ENCODE data around the gene TRNAU1AP. TPM values are rescaled to one million over a fixed set of nuclear protein-coding genes. Genes with fewer than 3 reads are reported as not detected.
"Not testable (repeated sequence)": the region's sequence is repeated elsewhere in the genome, so short reads cannot be mapped to it uniquely, and the experiment has no call there.

Gene TRNAU1AP
- total RNA-seq, 1 donor from 2014 or later, result 36.1 TPM

DNA sequence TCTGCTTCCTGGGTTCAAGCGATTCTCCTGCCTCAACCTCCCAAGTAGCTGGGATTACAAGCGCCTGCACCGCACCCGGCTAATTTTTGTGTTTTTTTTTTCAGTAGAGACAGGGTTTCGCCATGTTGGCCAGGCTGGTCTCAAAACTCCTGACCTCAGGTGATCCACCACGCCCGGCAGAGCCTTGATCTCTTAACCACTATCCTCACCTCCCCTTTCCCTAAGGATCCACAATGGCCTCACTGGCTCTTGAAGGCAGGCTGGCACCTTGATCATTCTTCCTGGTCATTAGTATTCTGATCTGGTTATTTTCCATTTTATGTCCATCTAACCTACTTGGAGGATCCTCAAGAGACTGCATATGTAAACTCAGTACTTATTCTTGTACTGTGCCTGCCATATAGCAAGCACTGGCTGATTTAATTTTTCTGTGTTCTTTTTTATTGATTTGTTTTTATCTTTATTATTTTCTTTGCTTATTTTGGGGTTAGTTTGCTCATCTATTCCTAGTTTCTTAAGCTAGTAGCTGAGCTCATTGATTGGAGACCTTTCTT is 40.8 kb upstream of the TRNAU1AP start:
- H3K27ac Mint-ChIP-seq (ENCODE audit: unreplicated experiment), result no peak overlapping the region
- peaks cover 47% of the 10 kb centered on the region for H3K4me1 Mint-ChIP-seq
- peak overlapping the region; percentile 98 for H3K4me3 Mint-ChIP-seq
- peaks cover 49% of the 10 kb centered on the region for H3K36me3 Mint-ChIP-seq (ENCODE audit: low read depth)
- TF ChIP-seq, protein P1, sequence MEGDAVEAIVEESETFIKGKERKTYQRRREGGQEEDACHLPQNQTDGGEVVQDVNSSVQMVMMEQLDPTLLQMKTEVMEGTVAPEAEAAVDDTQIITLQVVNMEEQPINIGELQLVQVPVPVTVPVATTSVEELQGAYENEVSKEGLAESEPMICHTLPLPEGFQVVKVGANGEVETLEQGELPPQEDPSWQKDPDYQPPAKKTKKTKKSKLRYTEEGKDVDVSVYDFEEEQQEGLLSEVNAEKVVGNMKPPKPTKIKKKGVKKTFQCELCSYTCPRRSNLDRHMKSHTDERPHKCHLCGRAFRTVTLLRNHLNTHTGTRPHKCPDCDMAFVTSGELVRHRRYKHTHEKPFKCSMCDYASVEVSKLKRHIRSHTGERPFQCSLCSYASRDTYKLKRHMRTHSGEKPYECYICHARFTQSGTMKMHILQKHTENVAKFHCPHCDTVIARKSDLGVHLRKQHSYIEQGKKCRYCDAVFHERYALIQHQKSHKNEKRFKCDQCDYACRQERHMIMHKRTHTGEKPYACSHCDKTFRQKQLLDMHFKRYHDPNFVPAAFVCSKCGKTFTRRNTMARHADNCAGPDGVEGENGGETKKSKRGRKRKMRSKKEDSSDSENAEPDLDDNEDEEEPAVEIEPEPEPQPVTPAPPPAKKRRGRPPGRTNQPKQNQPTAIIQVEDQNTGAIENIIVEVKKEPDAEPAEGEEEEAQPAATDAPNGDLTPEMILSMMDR (conservative IDR thresholded peaks at IDR 0.05), result no peak
- H3K27me3 Mint-ChIP-seq (ENCODE audit: low read depth), result peaks cover 46% of the 10 kb centered on the region
- H3K9me3 Mint-ChIP-seq, result peaks cover 2% of the 10 kb centered on the region
- DNase-seq (ENCODE audit: low read depth, low spot score), result no peak

DNA sequence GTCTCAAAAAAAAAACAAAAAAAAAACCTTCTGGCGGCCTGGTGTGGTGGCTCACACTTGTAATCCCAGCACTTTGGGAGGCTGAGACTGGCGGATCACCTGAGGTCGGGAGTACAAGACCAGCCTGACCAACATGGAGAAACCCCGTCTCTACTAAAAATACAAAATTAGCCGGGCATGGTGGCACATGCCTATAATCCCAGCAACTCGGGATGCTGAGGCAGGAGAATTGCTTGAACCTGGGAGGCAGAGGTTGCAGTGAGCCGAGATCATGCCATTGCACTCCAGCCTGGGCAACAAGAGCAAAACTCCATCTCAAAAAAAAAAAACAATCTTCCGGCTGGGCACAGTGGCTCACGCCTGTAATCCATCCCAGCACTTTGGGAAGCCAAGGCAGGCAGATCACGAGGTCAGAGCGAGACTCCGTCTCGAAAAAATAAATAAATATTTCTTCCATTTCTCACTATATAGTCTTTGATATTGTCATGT is 38.4 kb upstream of the TRNAU1AP start:
- Mint-ChIP-seq H3K4me1 (peaks cover 44% of the 10 kb centered on the region), H3K4me3 (peak overlapping the region; percentile 88), H3K36me3 (ENCODE audit: low read depth) (peaks cover 35% of the 10 kb centered on the region), H3K27ac (ENCODE audit: unreplicated experiment) (peak overlapping the region; percentile 27), H3K27me3 (ENCODE audit: low read depth) (peaks cover 49% of the 10 kb centered on the region)
- not testable (repeated sequence) for H3K9me3 Mint-ChIP-seq; DNase-seq (ENCODE audit: low read depth, low spot score)

DNA sequence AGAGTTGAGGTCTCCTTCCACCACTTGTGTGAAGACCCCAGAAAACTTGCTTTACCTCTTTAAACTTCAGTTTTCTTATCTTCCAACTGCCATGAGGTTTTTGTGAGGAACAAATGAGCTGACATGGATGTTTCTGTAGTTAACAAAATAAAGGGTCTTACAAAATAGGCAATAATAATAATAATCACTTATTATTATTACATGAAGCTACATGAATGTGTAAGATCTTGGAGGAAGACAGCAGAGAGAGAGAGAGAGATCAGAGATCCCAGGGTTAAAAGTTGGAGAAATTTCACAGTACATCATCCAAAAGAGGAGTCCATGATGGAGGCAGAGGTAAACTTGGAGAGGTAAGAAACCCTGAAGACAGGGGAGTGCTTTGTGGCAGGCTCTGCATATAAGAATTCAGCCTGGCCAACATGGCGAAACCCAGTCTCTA is 36.3 kb upstream of the TRNAU1AP start:
- Mint-ChIP-seq H3K27me3 (ENCODE audit: low read depth) (peaks cover 33% of the 10 kb centered on the region), H3K4me3 (peak overlapping the region; percentile 84), H3K4me1 (peaks cover 41% of the 10 kb centered on the region), H3K27ac (ENCODE audit: unreplicated experiment) (no peak overlapping the region), H3K9me3 (peaks cover 2% of the 10 kb centered on the region), H3K36me3 (ENCODE audit: low read depth) (peaks cover 20% of the 10 kb centered on the region)
- TF ChIP-seq, protein P1 (conservative IDR thresholded peaks at IDR 0.05), result no peak
- DNase-seq (ENCODE audit: low read depth, low spot score), result no peak

DNA sequence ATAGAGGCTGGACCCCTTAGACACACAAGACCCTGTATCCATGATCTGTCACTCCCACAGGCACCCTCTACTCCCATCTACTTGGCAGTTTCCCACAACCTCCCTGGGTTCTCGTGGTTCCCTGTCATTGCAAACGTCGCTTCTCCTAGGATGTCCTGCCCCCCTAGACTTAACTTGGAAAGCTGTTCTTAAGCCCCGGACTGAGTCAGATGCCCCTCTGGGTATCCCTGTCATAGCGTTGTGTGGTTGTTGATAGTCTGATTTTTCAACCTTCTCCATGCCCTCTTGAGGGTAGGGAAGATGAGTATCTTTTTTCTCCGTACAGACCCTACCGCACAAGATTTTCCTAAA is 35.3 kb upstream of the TRNAU1AP start:
- TF ChIP-seq, protein P1 (conservative IDR thresholded peaks at IDR 0.05), result no peak
- Mint-ChIP-seq H3K4me1 (peaks cover 42% of the 10 kb centered on the region), H3K36me3 (ENCODE audit: low read depth) (peaks cover 18% of the 10 kb centered on the region), H3K9me3 (no peaks in the 10 kb centered on the region), H3K4me3 (peak overlapping the region; percentile 84), H3K27me3 (ENCODE audit: low read depth) (peaks cover 27% of the 10 kb centered on the region), H3K27ac (ENCODE audit: unreplicated experiment) (peak overlapping the region; percentile 15)
- no peak for DNase-seq (ENCODE audit: low read depth, low spot score)

DNA sequence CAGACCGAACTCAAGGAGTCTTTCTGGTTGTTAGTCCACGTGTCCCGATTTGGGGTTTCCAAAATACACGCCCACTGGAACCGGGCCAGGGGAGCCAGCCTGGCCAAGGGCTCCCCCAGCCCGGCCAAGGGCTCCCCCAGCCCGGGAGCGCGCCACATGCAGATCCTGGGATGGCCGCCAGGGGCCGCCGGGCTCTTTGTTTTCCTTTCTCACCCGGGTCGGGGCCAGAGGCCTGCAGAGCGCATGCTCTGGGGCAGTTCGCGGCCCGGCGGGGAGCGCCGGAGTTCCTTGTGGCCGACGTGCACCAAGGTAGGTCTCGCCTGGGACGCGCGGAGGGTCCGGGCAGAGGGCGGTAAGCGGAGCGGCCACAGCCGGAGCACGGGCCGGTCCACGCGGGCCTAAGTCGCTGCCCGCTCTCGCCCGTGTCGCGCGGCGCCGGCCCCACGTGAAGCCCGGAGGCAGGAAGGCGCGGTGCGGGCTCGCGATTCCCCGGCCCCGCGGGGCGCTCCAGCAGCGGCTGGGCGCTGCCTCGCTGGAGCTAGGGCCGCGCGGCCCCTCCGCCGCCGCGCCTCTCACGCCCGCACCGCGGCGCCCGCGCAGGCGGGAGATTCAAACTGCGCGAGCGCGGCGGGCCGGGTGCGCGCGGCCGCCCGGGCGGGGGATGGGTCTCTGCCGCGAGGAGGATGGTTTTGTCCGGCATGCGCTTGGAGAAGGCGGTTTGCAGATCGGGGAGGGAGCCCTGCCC is 34.7 kb upstream of the TRNAU1AP start:
- peaks cover 27% of the 10 kb centered on the region for H3K27me3 Mint-ChIP-seq (ENCODE audit: low read depth)
- peaks cover 16% of the 10 kb centered on the region for H3K36me3 Mint-ChIP-seq (ENCODE audit: low read depth)
- H3K9me3 Mint-ChIP-seq, result no peaks in the 10 kb centered on the region
- H3K27ac Mint-ChIP-seq (ENCODE audit: unreplicated experiment), result peak overlapping the region; percentile 96
- peak overlapping the region; percentile 99 for H3K4me3 Mint-ChIP-seq
- peaks cover 40% of the 10 kb centered on the region for H3K4me1 Mint-ChIP-seq
- TF ChIP-seq, protein P1 (conservative IDR thresholded peaks at IDR 0.05), result peak; percentile 99
- DNase-seq (ENCODE audit: low read depth, low spot score), result peak; percentile 96
